AG09309 (cell line): ENCODE results near the gene TOMM20.

Source experiments
- DNase-seq: peaks from one replicate; pipeline ENCODE4 v3.0.0-alpha.2; 2010; ENCODE audit warnings: low read depth
- H3K4me3 ChIP-seq: 2 replicates; pipeline ENCODE4 v1.5.1; 2011; ENCODE audit warnings: mild to moderate bottlenecking, low read depth, low read length, moderate library complexity; ENCODE audit not compliant: control insufficient read depth
- TF ChIP-seq, protein P1 (sequence below): IDR thresholded peaks from 2 replicates; pipeline ENCODE4 v1.5.1; 2011; ENCODE audit warnings: mild to moderate bottlenecking, low read depth, low read length, inconsistent platforms; ENCODE audit not compliant: insufficient read depth, control insufficient read depth; ENCODE audit errors: missing control alignments

TOMM20 gene

DNA sequence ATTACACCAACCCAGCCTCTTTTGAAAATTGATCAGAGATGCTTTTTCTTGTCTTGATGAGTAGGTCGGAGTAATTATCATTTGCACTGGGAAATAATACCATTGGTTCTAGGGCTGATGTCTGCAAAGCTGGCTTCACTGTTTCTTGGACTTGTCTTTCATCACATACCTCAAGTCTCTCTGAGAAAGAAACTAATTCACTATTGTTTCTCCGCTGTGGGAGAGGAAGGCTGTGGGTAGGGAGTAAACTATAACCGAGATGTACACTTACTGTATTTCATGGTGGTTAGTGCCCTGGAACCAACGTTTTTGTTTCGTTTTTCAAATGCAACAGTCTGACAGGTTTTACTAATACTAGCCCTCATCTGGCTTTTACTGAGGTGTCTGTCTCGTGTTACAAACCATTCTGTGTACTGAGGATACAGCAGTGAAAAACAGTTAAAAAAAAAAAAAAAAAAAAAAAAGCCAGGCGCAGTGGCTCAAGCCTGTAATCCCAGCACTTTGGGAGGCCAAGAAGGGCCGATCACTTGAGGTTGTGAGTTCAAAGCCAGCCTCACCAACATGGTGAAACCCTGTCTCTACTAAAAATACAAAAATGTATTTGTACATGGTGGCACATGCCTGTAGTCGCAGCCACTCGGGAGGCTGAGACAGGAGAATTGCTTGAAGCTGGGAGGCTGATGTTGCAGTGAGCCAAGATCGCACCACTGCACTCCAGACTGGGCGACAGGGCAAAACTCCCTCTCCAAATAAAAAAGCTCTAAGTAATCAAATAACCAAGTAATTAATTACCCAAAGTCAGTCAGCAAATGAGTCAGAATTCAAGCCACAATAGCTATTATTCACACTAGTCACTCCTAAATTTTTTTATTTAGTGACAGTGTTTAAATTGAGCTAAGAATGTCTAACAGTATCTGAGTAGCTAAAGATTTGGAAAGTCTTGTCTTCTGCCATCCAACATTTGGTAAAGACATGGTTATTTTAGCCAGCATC is 23.3 kb downstream of the TOMM20 start:
- H3K4me3 ChIP-seq = no peak overlapping the region
- TF ChIP-seq, protein P1, sequence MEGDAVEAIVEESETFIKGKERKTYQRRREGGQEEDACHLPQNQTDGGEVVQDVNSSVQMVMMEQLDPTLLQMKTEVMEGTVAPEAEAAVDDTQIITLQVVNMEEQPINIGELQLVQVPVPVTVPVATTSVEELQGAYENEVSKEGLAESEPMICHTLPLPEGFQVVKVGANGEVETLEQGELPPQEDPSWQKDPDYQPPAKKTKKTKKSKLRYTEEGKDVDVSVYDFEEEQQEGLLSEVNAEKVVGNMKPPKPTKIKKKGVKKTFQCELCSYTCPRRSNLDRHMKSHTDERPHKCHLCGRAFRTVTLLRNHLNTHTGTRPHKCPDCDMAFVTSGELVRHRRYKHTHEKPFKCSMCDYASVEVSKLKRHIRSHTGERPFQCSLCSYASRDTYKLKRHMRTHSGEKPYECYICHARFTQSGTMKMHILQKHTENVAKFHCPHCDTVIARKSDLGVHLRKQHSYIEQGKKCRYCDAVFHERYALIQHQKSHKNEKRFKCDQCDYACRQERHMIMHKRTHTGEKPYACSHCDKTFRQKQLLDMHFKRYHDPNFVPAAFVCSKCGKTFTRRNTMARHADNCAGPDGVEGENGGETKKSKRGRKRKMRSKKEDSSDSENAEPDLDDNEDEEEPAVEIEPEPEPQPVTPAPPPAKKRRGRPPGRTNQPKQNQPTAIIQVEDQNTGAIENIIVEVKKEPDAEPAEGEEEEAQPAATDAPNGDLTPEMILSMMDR = no peak
- DNase-seq = no peak

DNA sequence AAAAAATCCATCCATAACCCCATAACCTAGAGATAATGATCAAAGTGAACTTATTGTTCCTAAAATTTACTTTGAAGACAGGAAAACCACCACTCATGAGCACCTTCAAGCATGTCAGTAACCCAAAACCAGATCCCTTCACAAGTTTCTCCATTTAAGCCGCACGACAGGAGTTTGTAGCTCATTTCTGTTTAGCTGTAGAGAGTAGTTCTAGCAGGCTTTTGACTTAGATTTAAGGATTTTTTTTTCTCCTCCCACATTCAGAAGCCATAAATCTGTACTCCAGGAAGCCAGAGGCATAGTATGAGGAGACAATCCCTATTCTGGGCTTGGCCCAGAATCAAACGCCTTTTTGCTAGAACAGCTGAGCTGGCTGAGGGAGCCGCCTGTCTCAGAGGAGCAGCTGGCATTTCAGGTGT is 25.6 kb downstream of the TOMM20 start:
- no peak for DNase-seq
- no peak overlapping the region for H3K4me3 ChIP-seq
- TF ChIP-seq, protein P1 = no peak

DNA sequence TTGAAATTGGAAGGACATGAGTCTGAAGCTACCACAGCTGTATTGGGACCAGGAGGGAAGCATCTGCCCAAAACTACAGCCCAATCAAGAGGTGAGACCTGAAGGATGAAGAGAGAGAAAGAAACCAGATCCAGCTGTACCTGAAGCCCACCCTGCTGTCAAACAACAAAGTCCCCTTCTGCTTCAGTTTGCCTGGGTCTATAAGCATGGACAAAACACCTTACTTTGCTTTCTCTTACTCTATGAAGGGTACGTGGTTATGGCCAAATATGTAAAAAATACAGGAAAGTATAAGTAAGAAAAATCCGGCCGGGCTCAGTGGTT is 26.4 kb downstream of the TOMM20 start:
- no peak for DNase-seq

DNA sequence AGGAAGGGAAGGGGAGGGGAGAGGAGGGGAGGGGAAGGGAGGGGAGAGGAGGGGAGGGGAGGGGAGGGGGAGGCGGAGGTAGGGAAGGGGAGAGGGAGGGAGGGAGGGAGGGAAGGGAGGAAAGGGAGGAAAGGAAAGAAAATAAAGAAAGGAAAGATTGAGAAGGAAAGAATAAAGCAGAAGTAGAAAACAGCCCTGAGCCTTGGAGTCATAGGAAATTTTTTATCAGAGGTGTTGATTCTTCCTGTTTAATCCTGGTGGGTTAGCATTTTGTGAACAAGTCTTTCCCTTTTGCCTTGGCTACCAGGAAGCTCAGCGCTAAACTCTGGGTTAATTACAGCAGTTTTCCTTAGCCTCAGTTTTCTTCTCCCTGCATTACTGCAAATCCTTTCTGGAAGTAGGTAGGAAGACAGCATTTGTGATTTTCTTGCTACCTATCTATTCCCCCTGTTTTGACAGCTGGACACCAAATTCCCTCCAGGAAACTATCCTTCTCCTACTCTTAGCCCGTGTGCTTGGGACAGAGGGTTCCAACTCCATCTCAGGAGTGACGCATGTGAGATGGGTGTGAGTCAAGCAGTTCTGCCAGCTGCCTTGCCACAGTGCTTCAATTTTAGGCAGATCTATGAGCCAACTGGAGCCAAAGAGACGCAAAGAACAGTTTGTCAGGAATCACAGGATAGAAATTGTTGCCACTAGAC is 26.9 kb downstream of the TOMM20 start:
- H3K4me3 ChIP-seq = no peak overlapping the region
- DNase-seq = no peak
- TF ChIP-seq, protein P1 = no peak

More for the DNA sequence above, 26.4 kb downstream of the TOMM20 start:
- no peak overlapping the region for H3K4me3 ChIP-seq
- TF ChIP-seq, protein P1 = no peak

DNA sequence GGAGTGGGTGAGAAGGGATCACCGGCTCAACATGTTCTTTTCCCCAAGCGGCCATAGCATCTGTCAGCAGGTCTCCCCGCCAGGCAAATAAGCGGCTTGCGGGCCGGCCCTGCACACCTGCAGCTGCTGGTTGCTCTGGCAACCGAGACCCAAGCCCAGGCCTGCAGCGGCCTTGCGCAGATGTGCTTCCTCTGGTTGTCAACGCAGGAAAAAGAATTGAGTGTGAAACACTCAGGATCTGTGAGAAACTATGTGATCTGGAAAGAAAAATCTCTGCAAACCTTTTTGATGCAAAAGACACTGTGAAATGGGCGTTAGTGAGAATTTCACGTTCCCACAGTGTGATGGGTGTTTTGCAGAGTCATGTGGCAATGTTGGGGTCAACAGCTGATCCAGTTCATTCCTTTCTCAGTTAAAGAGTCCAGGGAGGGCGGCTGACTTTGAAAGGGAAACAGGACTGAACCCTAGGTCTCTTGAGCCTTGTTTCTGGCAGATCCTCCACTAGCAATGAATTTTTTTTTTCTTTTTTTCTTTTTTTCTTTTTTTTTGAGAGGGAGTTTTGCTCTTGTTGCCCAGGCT is 28.4 kb downstream of the TOMM20 start:
- no peak for DNase-seq
- TF ChIP-seq, protein P1 = no peak
- H3K4me3 ChIP-seq = no peak overlapping the region

DNA sequence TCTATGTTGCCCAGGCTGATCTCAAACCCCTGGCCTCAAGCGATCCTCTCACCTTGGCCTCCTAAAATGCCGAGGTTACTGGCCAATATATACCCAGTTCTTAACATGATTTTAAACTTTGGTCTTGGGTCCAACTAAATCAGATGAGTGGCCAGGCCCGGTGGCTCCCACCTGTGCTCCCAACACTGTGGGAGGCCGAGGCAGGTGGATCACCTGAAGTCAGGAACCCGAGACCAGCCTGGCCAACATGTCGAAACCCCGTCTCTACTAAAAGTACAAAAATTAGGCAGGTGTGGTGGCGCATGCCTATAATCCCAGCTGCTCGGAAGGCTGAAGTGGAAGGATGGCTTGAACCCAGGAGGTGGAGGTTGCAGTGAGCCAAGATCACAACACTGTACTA is 29.6 kb downstream of the TOMM20 start:
- no peak overlapping the region for H3K4me3 ChIP-seq
- TF ChIP-seq, protein P1 = no peak
- no peak for DNase-seq
